Aorta (tissue), 5 donors: ENCODE results near the gene FAM83F. TPM values are rescaled to one million over a fixed set of nuclear protein-coding genes. Genes with fewer than 3 reads are reported as not detected.

Source experiments
- ATAC-seq: fragments of 200-7000 bp; cut with Tn5 transposase; one replicate; pipeline ENCODE4 v1.9.1; 2022; ENCODE audit warnings: moderate library complexity; ENCODE audit not compliant: low FRiP score
- DNase-seq, 2 donors: peaks; one replicate each; pipeline ENCODE4 v3.0.0-alpha.2; 2020
- H3K27ac ChIP-seq, 2 donors: one replicate each; pipeline ENCODE4 v1.5.1; 2013; ENCODE audit warnings: low read length in 2 of 2, mild to moderate bottlenecking in 2 of 2, moderate library complexity in 2 of 2, control low read depth in 1 of 2, inconsistent platforms in 1 of 2, low read depth in 1 of 2
- H3K27me3 ChIP-seq, 2 donors: one replicate each; pipeline ENCODE4 v1.6.1; 2013; ENCODE audit warnings: control low read depth in 1 of 2, low read length in 1 of 2, mild to moderate bottlenecking in 1 of 2, moderate library complexity in 1 of 2; ENCODE audit not compliant: insufficient read depth in 2 of 2, control insufficient read depth in 1 of 2
- H3K36me3 ChIP-seq, 2 donors: one replicate each; pipeline ENCODE4 v1.6.1; 2013; ENCODE audit warnings: control low read depth in 1 of 2, low read length in 1 of 2, mild to moderate bottlenecking in 1 of 2; ENCODE audit not compliant: insufficient read depth in 2 of 2, control insufficient read depth in 1 of 2
- H3K4me1 ChIP-seq, 2 donors: one replicate each; pipeline ENCODE4 v1.6.1; 2013; ENCODE audit warnings: low read length in 2 of 2, control low read depth in 1 of 2, mild to moderate bottlenecking in 1 of 2, moderate library complexity in 1 of 2; ENCODE audit not compliant: insufficient read depth in 2 of 2, control insufficient read depth in 1 of 2
- H3K4me3 ChIP-seq, 2 donors: one replicate each; pipeline ENCODE4 v1.5.1; 2013; ENCODE audit warnings: low read length in 2 of 2, control low read depth in 1 of 2, mild to moderate bottlenecking in 1 of 2
- H3K9me3 ChIP-seq: one replicate; pipeline ENCODE4 v1.6.1; 2013; ENCODE audit warnings: mild to moderate bottlenecking, low read length; ENCODE audit not compliant: control insufficient read depth
- WGBS, 2 donors: extraction: QIAGEN DNeasy Blood & Tissue Kit; methylation state at CpG; one replicate each; pipeline ENCODE4 v1.1.7; 2013; 5-methylcytosine and 5-hydroxymethylcytosine counted together
- intact Hi-C, 2 donors: fragments of 100-400 bp; cut with DNase I; formaldehyde crosslinking; loops; one replicate each; pipeline versions ENCODE4 v1.14.2 to v1.15.0; 2022
- polyA plus RNA-seq, 2 donors: library from polyadenylated mRNA; stranded (reverse); fragments of 200-250 nt; gene quantifications; one replicate each; pipeline ENCODE4 v1.2.3, GENCODE V29; 2013
- total RNA-seq, 2 donors: library from RNA; stranded (reverse); fragmentation: NEBNext Ultra II Directional; extraction: Animal tissue kit (Norgen Biotek cat#: 25700); gene quantifications; one replicate each; pipeline ENCODE4 v1.2.1, GENCODE V29; 2021
- donor health status: healthy with polysubstance abuse.
- donor health status: Bipolar disorder and iron deficiency.
- donor health status: DM: no; HTN: no; CAD: no.
- donor health status: DM: no; HTN: no; CAD: no.
- donor health status: DM: yes; HTN: yes; CAD: no.

FAM83F gene
- total and polyA plus RNA-seq, 4 donors = 0.15 to 0.88 (median 0.84) TPM; not detected in 1

DNA sequence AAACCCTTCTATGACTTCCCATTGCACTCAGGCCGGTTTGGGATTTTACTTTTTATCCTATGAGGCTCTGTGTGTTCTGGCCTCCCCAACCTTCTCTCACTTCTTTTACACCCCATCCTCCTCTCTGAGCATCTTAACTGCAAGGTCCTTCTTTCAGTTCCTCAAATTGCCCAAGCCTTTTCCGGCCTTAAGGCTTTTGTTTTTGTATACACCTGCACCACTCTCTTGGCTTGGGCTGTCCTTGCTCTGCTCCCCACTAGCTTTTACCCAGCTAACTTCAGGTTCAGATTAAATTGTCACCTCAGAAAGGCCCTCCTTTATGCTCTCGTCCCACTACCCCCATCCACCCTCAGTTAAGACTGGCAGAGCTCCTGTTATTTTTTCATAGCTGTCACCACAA is 55.5 kb downstream of the FAM83F start:
- Histone ChIP-seq H3K4me1 (peaks cover 0 to 2% of the 10 kb centered on the region in 2 donors), H3K9me3 (no peaks in the 10 kb centered on the region), H3K27ac (no peak overlapping the region), H3K4me3 (no peak overlapping the region), H3K27me3 (no peaks in the 10 kb centered on the region), H3K36me3 (no peaks in the 10 kb centered on the region)
- intact Hi-C loops = loop anchor here in 1 of 2 donors (10.0 kb wide), 1 partner anchor 105 kb away; no protein-coding TSS in a partner anchor
- WGBS, 2 donors = 48 to 53% methylated on average over 3 of the region's 3 CpGs
- no peak for DNase-seq
- ATAC-seq = no peak

DNA sequence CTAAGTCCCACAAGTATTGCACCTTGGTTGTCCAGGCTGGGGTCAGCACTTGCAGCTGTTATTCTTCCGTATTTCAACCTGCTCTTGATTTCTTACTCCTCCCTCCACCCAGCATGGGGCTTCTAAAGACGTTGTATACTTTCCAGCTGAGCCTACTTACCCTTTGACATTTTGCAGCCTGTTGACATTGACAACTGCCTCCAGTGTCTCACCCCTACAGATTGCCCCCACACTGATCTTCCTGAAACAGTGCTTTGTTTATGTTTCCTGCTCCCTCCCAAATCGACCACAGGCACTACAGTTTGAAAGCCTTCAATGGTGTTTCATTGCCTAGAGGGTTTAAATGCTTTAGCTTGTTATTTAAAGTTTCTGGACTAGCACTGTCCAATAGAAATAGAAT is 56.6 kb downstream of the FAM83F start:
- H3K27me3 ChIP-seq = no peaks in the 10 kb centered on the region
- WGBS, 2 donors = 24 to 44% methylated on average over 3 of the region's 3 CpGs
- no peaks in the 10 kb centered on the region for H3K36me3 ChIP-seq
- no peaks in the 10 kb centered on the region for H3K9me3 ChIP-seq
- H3K4me3 ChIP-seq = no peak overlapping the region
- H3K4me1 ChIP-seq = no peaks in the 10 kb centered on the region
- ATAC-seq (no peak), DNase-seq (no peak)
- intact Hi-C loops = loop anchor here in 1 of 2 donors (10.0 kb wide), 1 partner anchor 103 kb away; no protein-coding TSS in a partner anchor
- no peak overlapping the region for H3K27ac ChIP-seq

- Histone ChIP-seq H3K9me3 (no peaks in the 10 kb centered on the region), H3K4me3 (no peak overlapping the region), H3K27ac (no peak overlapping the region), H3K36me3 (peaks cover 0 to 2% of the 10 kb centered on the region in 2 donors), H3K4me1 (no peaks in the 10 kb centered on the region), H3K27me3 (no peaks in the 10 kb centered on the region)
- 43 to 46% methylated on average over 1 of the region's 1 CpG for WGBS, 2 donors
- DNase-seq (no peak), ATAC-seq (no peak)
- intact Hi-C loops = loop anchor here in 1 of 2 donors (10.0 kb wide), 1 partner anchor 101 kb away; no protein-coding TSS in a partner anchor
Measured at GRCh38 chr22:40053460-40053859, 58.7 kb downstream of the FAM83F start.

GRCh38 chr22:40054486-40054885 is 59.7 kb downstream of the FAM83F start:
- peaks cover 0 to 2% of the 10 kb centered on the region in 2 donors for H3K36me3 ChIP-seq
- no peaks in the 10 kb centered on the region for H3K27me3 ChIP-seq
- 94 to 98% methylated on average over 2 of the region's 2 CpGs for WGBS, 2 donors
- DNase-seq = no peak
- H3K4me1 ChIP-seq = no peaks in the 10 kb centered on the region
- H3K9me3 ChIP-seq = no peaks in the 10 kb centered on the region
- intact Hi-C loops = loop anchor here in 1 of 2 donors (10.0 kb wide), 1 partner anchor 100 kb away; no protein-coding TSS in a partner anchor
- ATAC-seq = no peak
- no peak overlapping the region for H3K27ac ChIP-seq
- H3K4me3 ChIP-seq = no peak overlapping the region

DNA sequence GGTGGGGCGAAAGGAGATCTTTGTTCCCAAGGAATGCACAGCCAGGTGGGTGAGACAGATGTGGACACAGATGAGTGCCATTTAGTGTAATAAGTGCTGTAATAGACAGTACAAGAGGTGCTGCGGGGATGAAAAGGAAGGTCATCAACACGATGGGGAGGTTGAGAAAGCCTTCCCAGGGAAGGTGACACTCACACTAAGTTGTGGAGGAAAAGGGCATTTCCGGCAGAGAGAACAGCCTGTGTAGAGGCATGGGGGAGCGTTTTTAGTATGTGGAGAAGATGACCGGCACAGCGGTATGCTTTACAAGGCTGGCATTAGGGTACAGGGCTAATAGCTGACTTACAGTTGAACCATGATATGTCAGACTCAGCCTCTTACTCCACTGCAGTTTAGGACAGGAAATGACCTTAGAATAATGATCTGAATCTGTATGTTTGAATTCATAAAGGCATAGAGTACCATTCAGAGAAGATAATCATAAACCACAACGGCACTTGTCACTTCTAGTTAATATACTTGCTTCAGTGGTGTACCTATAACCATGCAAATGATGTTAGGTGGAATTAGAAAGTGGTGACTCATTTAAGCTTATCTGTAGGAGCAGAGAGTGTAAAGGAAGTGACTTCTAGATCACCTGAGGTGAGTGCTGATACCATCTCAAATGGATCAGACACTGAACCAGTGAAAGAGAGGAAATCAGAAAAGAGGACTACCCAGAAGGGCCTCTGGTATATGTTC is 60.6 kb downstream of the FAM83F start:
- H3K4me1 ChIP-seq = no peaks in the 10 kb centered on the region
- no peak overlapping the region for H3K27ac ChIP-seq
- intact Hi-C loops = loop anchor here in 1 of 2 donors (10.0 kb wide), 1 partner anchor 99 kb away; no protein-coding TSS in a partner anchor
- H3K36me3 ChIP-seq = peaks cover 0 to 2% of the 10 kb centered on the region in 2 donors
- no peaks in the 10 kb centered on the region for H3K27me3 ChIP-seq
- H3K9me3 ChIP-seq = no peaks in the 10 kb centered on the region
- ATAC-seq (no peak), DNase-seq (no peak)
- 81 to 84% methylated on average over 8 of the region's 8 CpGs for WGBS, 2 donors
- no peak overlapping the region for H3K4me3 ChIP-seq

GRCh38 chr22:40056154-40056553 is 61.4 kb downstream of the FAM83F start:
- Histone ChIP-seq H3K36me3 (peaks cover 0 to 2% of the 10 kb centered on the region in 2 donors), H3K27ac (no peak overlapping the region), H3K9me3 (no peaks in the 10 kb centered on the region), H3K4me3 (no peak overlapping the region), H3K27me3 (no peaks in the 10 kb centered on the region), H3K4me1 (no peaks in the 10 kb centered on the region)
- intact Hi-C loops = loop anchor here in 1 of 2 donors (10.0 kb wide), 1 partner anchor 99 kb away; no protein-coding TSS in a partner anchor
- ATAC-seq (no peak), DNase-seq (no peak)
- 91% methylated on average over 4 of the region's 4 CpGs for WGBS, 2 donors

- intact Hi-C loops = loop anchor here in 1 of 2 donors (10.0 kb wide), 1 partner anchor 98 kb away; no protein-coding TSS in a partner anchor
- no peaks in the 10 kb centered on the region for H3K9me3 ChIP-seq
- DNase-seq (no peak), ATAC-seq (no peak)
- H3K27me3 ChIP-seq = no peaks in the 10 kb centered on the region
- H3K4me1 ChIP-seq = no peaks in the 10 kb centered on the region
- peaks cover 0 to 2% of the 10 kb centered on the region in 2 donors for H3K36me3 ChIP-seq
- H3K27ac ChIP-seq = no peak overlapping the region
- no peak overlapping the region for H3K4me3 ChIP-seq
- WGBS, 2 donors = 96 to 99% methylated on average over 3 of the region's 3 CpGs
Measured at GRCh38 chr22:40056559-40056958, 61.8 kb downstream of the FAM83F start.

DNA sequence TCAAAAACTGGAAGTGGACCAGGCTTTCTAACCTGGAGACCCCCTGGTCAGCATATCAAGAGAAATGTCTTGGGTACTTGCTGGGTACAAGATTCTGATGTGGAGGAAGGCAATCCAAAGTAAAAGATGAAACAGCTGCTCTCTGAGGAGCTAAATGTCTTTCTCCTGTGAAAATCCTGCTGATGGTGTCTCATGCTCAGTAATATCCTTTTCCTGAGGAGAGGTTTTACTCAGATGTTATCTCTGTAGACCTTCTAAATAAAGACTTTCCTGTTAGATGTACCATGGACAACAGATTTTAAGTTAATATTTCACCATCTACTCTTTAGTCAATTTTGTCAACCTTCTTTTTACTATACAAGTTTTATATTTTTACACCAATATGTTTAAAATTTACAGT is 62.9 kb downstream of the FAM83F start:
- intact Hi-C loops = loop anchor here in 1 of 2 donors (10.0 kb wide), 1 partner anchor 97 kb away; no protein-coding TSS in a partner anchor
- no peak for ATAC-seq
- no peaks in the 10 kb centered on the region for H3K27me3 ChIP-seq
- no peak overlapping the region for H3K27ac ChIP-seq
- no peaks in the 10 kb centered on the region for H3K9me3 ChIP-seq
- no peaks in the 10 kb centered on the region for H3K4me1 ChIP-seq
- no peak overlapping the region for H3K4me3 ChIP-seq
- DNase-seq = no peak
- peaks cover 0 to 2% of the 10 kb centered on the region in 2 donors for H3K36me3 ChIP-seq

DNA sequence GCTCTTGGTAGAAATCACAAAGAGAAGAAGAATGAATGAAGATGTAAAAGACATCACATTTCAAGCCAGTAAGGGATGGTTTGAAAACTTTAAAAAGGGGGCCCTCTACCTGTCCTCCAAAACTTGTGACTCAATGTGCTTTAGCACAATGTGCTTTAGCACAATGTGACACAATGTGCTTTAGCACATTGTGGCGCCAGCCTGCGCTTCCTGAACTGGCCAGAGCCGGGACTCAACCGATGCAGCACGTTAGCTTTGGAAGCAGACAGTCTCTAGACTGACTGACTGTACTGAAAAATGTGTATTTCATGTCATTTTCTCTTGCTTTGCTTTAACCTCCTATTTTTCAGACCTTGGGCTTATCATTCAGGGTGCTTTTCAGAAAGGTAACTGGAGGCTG is 63.5 kb downstream of the FAM83F start:
- Histone ChIP-seq H3K9me3 (no peaks in the 10 kb centered on the region), H3K4me3 (no peak overlapping the region), H3K36me3 (peaks cover 0 to 2% of the 10 kb centered on the region in 2 donors), H3K27me3 (no peaks in the 10 kb centered on the region), H3K27ac (no peak overlapping the region), H3K4me1 (no peaks in the 10 kb centered on the region)
- 32 to 39% methylated on average over 5 of the region's 5 CpGs for WGBS, 2 donors
- no peak for DNase-seq
- ATAC-seq = no peak
- intact Hi-C loops = loop anchor here in 1 of 2 donors (10.0 kb wide), 1 partner anchor 97 kb away; no protein-coding TSS in a partner anchor
